Uterus (tissue), 2 donors: Measurements from ENCODE around the gene LHX6.

ENCODE experiments used
- CTCF ChIP-seq, 4 experiments: fragments of 200-600 bp in 2 of 4; fragments of 450-650 bp in 2 of 4; sonication (generic) in 2 of 4; IDR thresholded peaks; one replicate each; pipeline ENCODE4 v1.5.1; 2016 to 2019; ENCODE audit warnings: antibody characterized with exemption in 4 of 4, mild to moderate bottlenecking in 2 of 4, moderate library complexity in 1 of 4
- POLR2A ChIP-seq, 2 donors: fragments of 450-650 bp; IDR thresholded peaks; one replicate each; pipeline ENCODE4 v1.6.1; 2016; ENCODE audit warnings: antibody characterized with exemption in 2 of 2, mild to moderate bottlenecking in 1 of 2, moderate library complexity in 1 of 2

- no peak for TF ChIP-seq POLR2A (IDR thresholded peaks at IDR 0.05)
- no peak for TF ChIP-seq CTCF (IDR thresholded peaks at IDR 0.05)
These were observed 40.4 kb downstream of the LHX6 start for GRCh38 chr9:122188369-122188768.
